Measurements from ENCODE around the gene MS4A8.
"Not testable (repeated sequence)": the region's sequence is repeated elsewhere in the genome, so short reads cannot be mapped to it uniquely, and the experiment has no call there.

Gene MS4A8

GRCh38 chr11:60725592-60725991 is 26.2 kb downstream of the MS4A8 start:
- no peak for DNase-seq (ENCODE audit: low spot score)

DNA sequence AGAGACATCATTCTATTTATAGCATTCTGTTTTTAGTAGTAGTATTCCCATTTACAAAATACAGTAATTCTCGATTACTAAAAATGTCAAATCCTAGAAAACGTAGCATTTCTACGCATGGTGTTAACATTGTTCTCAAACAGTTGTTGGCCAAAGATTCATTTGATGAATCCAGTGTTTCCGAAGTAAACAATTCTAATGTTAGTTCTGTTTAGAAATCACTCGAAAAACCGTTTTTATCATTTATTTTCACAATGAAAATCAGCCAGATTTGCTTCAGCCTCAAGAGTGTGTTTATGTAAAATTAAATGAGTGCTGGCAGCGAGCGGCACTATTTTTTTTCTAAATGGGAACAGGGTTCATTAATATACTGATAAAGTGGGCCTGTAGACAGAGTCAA is 32.2 kb downstream of the MS4A8 start:
- DNase-seq (ENCODE audit: low spot score): no peak

DNA sequence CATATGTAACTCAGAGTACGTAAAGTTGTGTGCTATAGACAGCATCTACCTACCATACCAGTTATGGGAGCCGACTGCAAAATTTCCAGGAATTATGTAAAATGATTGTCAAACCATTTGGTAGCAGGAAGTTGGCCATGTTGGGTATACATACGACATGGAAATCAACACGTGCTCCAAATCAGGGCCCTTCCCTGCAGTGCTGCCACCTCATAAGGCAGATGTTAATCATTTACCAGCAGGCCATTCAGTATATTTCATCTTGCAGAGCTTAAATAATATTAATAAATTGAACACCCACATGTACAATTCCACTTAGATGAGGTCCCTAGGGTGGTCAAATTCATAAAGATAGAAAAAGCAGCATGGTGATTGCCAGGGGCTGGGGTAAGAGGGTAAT is 34.9 kb downstream of the MS4A8 start:
- no peak for DNase-seq (ENCODE audit: low spot score)

DNA sequence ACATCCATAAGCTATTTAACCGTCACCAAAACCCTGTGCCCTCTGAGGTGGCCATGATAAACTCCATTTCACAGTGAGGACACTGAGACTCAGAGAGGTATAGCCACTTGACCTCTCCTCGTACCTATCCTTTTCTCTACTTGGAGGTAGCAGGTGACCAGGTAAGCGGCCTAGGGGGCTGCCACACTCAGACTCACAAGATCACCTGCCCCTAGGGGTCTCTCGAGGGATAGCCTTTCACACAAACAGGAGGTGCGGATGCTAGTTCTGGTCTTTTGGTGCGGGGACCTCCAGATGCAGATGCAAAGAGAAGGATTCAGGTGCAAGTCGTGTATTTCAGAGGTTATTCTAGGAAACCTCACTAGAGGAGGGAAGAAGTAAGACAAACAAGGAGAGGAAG is 39.7 kb downstream of the MS4A8 start:
- no peak for DNase-seq (ENCODE audit: low spot score)

- DNase-seq (ENCODE audit: low spot score): no peak
These were observed 41.2 kb downstream of the MS4A8 start for GRCh38 chr11:60740573-60740972.

DNA sequence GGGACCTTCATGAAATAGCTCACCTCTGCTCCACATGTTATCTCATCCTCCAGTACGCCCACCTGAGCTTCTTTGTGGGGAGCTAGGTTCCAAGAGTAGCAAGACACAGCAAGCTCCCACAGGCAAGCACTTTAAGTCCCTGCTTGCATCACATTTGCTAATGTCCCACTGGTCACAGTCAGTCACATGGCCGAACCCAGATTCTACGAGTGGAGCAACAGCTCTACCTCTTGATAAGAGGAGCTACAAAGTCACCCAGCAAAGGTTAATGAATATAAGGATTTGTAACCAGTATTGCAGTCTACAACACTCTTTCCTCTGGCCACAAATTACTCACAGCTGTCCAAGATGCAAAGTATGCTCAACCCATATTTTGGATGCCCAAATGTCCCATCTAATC is 42.0 kb downstream of the MS4A8 start:
- no peak for DNase-seq (ENCODE audit: low spot score)

GRCh38 chr11:60743058-60743457 is 43.6 kb downstream of the MS4A8 start:
- no peak for DNase-seq (ENCODE audit: low spot score)

DNA sequence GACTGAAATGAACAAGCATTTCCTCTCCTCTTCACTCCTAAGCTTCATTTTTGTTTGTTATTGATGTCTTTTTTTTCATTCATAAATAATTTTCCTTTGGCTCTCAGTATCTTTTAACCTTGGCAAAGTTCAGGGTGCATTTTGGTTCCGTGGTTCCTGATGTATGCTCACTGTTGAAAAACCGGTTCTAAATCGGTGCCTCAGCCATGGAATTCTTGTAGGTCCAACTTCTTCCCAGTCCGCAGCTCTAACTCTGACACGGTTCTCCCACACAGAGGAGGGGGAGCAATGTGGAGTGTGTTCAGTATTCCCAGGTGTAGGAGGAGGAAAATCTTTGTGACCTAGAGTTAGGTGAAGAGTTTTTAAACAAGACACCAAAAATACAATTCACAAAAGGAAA is 44.7 kb downstream of the MS4A8 start:
- DNase-seq (ENCODE audit: low spot score): no peak

- no peak for DNase-seq (ENCODE audit: low spot score)
These were observed 48.0 kb downstream of the MS4A8 start for GRCh38 chr11:60747359-60747873.

GRCh38 chr11:60748225-60748624 is 48.8 kb downstream of the MS4A8 start:
- DNase-seq (ENCODE audit: low spot score): no peak

DNA sequence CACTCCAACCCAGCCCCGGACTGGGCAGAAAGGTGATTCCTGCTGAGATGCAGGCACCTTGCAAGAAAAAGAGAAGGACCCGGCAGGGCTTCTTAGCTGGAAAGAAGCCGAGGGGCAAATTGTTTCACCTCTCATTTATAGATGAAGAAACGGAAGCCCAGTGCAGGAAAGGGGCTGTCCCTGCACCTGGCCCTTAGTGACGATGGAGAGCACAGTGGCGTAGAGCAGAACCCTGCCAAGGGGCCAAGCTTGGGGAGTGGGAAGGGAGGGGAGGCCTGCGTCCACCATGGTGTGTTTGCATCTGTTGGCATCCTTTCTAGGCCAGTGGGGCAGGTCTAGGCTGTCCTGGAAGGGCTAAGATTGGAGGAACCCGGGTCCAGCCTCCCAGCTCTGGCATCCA is 49.4 kb downstream of the MS4A8 start:
- DNase-seq (ENCODE audit: low spot score): no peak

- no peak for DNase-seq (ENCODE audit: low spot score)
These were observed 51.5 kb downstream of the MS4A8 start for GRCh38 chr11:60750911-60751310.

DNA sequence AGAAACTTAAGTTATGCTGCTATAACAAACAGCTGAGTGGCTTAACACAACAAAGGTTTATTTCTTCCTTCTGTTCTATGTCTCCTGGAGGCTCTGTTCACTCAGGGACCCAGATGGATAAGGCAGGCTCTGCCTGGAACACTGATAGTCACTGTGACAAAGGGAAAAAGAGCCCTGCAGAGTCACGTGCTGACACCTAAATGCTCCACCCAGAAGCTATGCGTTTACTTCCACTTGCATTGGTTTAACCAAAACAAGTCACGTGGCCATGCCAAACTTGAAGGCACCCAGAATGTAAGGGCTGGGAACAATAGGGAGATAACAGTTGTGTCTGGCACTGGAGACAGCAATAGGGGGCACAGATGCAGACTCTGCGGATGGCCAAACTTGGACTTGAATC is 53.9 kb downstream of the MS4A8 start:
- no peak for DNase-seq (ENCODE audit: low spot score)

DNA sequence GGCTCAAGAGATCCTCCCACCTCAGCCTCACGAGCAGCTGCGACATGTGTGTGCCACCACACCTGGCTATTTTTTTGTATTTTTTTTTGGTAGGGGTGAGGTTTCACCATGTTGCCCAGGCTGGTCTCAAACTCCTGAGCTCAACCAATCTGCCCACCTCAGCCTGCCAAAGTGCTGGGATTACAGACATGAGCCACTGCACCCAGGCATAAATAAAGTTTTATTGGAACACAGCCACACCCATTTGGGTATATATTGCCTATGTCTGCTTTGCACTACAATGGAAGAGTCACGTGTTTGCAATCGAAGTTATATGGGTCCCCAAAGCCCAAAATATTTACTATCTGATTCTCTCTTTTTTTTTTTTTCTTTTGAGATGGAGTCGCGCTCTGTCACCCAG is 55.5 kb downstream of the MS4A8 start:
- no peak for DNase-seq (ENCODE audit: low spot score)

DNA sequence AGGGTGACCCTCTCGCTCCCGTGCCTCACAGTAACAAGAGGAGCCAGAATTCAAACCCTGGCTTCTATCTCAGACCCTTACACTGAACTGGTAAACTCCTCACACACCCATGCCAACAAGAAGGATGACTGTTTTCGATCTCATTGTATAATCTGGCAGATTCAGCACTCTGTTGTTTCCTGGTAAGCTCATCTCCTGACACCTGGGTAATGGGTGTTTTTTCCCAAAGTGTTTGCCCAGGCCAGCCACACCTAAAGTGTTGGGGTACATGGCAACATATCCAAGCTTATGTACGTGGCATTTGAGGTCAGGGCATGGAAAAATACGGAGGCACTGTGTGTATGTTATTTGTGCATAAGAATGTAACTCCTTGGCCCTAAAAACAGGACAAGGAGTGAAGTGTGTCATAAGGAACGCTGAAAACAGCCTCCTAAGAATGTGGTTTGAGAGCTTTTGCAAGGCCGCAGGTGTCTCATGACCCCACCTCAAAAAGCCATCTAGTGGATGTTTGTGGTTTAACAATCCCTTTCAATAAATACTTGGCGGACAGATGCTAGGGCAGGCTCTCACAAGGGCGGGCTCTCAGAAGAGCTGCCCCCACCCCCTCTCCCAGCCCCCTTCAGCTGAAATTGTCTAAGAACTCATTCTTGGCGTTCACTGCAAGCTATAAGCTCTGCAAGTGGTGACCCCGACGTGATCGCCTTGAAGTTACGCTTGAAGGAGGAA is 57.1 kb downstream of the MS4A8 start, which contains the start of gene MS4A15:
MS4A15 (plus strand) TSS at position 561 of the 726 bp plus-strand sequence. CDS start 6,867 bp downstream, outside the sequence.
- DNase-seq (ENCODE audit: low spot score): no peak

DNA sequence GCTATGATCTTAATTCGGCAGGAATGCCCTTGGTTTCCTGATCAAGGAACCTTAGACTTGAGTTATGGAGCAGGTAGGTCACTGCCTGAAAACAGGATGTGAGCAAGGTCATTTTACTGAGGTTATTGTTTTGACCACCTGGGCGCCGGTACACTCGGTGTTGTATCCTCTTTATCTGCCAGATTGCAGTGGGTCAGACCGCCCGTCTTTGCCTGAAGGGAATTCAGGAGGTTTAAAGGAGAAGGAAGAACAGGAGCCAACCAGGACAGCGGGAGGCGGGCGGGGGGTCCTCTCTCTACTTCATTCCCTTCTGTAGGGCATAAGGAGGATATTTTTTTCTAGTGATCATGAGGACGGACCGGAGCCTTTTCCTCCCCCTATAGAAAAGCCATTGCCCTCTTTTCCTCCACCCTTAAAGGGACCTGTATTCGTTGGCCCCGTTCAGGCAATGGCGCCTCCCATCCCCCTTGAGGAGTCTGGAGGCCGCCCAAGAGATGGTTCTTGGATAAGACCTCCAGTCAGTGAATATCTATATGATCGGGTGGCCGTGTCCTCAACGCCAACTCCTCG is 57.9 kb downstream of the MS4A8 start:
- DNase-seq (ENCODE audit: low spot score): no peak

DNA sequence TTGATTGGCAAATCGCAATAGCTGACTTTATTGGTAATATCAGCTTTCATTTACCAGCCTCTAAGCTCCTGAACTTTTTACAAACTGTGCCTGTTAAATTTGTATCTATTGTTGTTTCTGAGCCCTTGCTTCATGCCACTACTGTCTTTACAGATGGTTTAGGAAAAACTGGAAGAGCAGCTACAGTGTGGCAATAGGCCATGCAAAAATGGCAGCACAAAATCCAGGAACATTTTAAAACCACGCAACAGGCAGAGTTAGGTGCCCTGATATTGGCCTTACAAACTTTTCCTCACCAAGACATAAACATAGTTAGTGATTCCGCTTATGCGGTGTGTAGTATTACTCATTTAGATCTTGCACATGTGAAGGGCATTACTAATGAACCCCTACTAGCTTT is 59.3 kb downstream of the MS4A8 start:
- DNase-seq (ENCODE audit: low spot score): not testable (repeated sequence)

GRCh38 chr11:60759438-60760225 is 60.2 kb downstream of the MS4A8 start:
- peak; percentile 23 for DNase-seq (ENCODE audit: low spot score)

DNA sequence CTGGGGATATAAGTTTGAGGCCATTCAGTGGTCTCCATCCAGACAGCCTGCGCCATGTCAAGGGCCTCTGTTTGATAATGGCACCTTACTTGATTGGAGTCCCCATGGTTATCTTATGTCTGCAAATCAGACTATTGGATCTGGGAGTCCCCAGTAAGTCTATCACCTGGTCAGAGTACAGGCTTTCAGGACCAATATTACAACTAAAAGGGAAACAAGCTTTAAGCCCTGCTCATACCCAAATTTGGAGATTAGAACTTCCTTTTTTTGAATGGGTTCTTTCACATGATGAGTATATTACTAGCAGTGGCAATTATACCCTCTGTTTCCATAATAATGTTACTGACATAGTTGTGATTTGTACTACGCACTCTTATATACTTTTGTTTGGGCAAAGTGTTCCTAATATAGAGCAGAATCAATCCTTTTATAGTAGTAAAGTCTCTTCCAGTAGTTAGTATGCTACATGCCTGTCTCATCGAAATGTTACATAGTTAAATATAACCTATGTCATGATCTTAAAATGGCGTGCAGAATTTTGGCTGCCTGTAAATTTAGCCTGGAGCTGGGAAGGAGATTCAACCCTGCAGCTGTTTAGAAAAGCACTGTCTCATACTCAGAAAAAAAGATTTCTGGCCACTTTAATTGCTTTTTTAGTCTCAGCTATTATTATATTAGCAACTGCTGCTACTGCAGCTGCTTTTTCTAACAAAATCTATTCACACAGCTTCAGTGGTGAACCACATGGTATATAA is 62.2 kb downstream of the MS4A8 start:
- no peak for DNase-seq (ENCODE audit: low spot score)

DNA sequence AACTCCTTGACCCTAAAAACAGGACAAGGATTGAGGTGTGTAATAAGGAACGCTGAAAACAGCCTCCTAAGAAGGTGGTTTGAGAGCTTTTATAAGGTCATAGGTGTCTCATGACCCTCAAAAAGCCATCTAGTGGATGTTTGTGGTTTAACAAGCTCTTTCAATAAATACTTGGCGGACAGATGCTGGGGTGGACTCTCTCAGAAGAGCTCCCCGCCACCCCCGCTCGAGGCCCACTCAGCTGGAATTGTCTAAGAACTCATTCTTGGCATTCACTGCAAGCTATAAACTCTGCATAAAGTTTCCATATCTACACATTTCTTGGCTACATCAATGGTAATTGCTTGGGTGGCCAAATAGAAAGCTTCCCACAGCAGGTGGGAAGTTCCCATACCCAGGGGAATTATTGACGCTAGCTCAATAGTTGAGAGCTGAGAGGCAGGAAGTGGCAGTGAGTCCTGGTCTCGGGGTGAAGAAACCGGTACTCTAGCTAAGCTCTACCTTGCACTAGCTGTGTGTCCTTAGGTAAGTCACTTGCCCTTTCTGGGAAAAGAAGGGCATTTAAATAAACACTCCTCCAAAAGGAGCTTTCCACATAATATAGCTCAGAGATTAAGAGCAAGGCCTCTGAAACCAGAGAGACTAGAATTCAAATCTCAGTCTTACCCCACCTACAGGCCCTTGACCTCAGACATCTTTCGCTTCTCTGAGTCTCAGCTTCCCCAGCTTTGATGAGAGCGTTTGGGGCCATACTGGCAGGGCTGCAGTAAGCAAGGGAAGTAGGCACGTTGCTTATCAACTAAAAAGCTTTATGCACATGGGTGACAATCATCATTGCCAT is 63.7 kb downstream of the MS4A8 start:
- DNase-seq (ENCODE audit: low spot score): no peak

GRCh38 chr11:60763692-60764369 is 64.4 kb downstream of the MS4A8 start:
- no peak for DNase-seq (ENCODE audit: low spot score)

Measured in Ammon's horn (tissue), 1 donor.